Adipocyte (in vitro differentiated cells): ENCODE results near the gene CNNM2.
"Not testable (repeated sequence)": the region's sequence is repeated elsewhere in the genome, so short reads cannot be mapped to it uniquely, and the experiment has no call there.

Experiments
- DNase-seq: peaks from one replicate; pipeline ENCODE4 v3.0.0-alpha.2; 2015; ENCODE audit warnings: low read depth
- H3K27me3 ChIP-seq: replicated peaks from 2 replicates; pipeline ENCODE4 v1.7.0; 2013; ENCODE audit warnings: mild to moderate bottlenecking, low read length, moderate library complexity; ENCODE audit not compliant: control insufficient read depth, insufficient read depth
- H3K36me3 ChIP-seq: 2 replicates; pipeline ENCODE4 v1.7.0; 2013; ENCODE audit warnings: low read length, mild to moderate bottlenecking, moderate library complexity; ENCODE audit not compliant: control insufficient read depth, insufficient read depth, severe bottlenecking
- H3K4me1 ChIP-seq: 2 replicates; pipeline ENCODE4 v1.7.0; 2013; ENCODE audit warnings: mild to moderate bottlenecking, low read length, moderate library complexity; ENCODE audit not compliant: control insufficient read depth, insufficient read depth
- H3K4me3 ChIP-seq: 2 replicates; pipeline ENCODE4 v1.7.0; 2013; ENCODE audit warnings: mild to moderate bottlenecking, low read length, moderate library complexity
- H3K9ac ChIP-seq: 2 replicates; pipeline ENCODE4 v1.7.0; 2013; ENCODE audit warnings: mild to moderate bottlenecking, low read length, moderate library complexity
- H3K9me3 ChIP-seq: 2 replicates; pipeline ENCODE4 v1.7.0; 2013; ENCODE audit warnings: mild to moderate bottlenecking, low read length, moderate library complexity; ENCODE audit not compliant: control insufficient read depth

Gene CNNM2

DNA sequence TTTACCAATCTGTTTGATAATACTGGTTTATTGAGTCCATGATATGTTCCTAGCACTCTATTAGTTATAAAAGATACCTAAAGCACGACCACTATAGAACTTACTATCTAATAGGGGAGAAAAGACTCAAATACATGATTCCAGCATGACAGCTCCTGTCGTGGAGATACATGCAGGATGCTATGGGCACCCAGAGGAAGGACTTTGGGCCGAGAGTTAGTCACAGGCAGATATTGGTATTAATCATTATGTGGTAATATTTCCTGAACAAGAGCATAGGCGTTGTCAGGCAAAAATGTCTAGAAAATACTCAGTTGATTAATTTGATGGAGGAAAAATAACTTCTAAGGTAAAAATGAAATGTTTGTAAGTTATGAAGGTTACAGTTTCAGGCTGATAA is 31.8 kb downstream of the CNNM2 start:
- H3K4me1 ChIP-seq: no peaks in the 10 kb centered on the region
- H3K4me3 ChIP-seq: no peak overlapping the region
- H3K36me3 ChIP-seq: no peaks in the 10 kb centered on the region
- no peak overlapping the region for H3K9ac ChIP-seq
- no peaks in the 10 kb centered on the region for H3K27me3 ChIP-seq
- no peaks in the 10 kb centered on the region for H3K9me3 ChIP-seq
- DNase-seq: no peak

DNA sequence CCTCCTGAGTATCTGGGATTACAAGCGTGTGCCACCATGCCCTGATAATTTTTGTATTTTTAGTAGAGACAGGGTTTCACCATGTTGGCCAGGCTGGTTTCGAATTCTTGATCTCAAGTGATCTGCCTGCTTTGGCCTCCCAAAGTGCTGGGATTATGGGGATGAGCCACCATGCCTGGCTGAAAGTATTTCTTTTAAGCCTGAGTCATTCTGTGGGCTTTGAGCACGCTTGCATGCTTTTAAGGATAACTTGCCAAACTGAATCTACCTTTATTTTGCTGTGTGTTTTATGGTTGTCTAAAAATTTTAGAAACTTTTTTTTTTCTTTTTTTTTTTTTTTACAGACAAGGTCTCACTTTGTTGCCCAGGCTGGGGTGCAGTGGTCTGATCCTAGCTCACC is 33.2 kb downstream of the CNNM2 start:
- no peak for DNase-seq
- Histone ChIP-seq H3K4me1 (no peaks in the 10 kb centered on the region), H3K27me3 (no peaks in the 10 kb centered on the region), H3K4me3 (no peak overlapping the region), H3K9me3 (no peaks in the 10 kb centered on the region), H3K36me3 (no peaks in the 10 kb centered on the region), H3K9ac (no peak overlapping the region)

DNA sequence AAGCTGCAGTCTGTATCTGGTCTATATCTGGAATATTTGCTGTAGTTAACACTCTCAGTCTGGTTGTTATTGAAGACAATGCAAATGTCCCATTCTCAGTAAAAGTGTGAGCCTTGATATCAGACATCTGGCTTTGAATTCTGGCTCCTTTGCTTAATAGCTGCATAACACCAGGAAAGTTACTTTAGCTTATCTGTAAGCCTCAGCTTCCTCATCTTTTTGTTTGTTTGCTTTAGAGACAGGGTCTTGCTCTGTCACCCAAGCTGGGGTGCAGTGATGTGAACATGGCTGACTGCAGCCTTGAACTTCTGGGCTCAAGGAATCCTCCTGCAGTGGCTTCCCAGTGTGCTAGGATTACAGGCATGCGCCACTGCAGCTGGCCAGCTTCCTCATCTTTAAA is 41.3 kb downstream of the CNNM2 start:
- no peaks in the 10 kb centered on the region for H3K4me1 ChIP-seq
- no peaks in the 10 kb centered on the region for H3K27me3 ChIP-seq
- H3K9me3 ChIP-seq: no peaks in the 10 kb centered on the region
- H3K9ac ChIP-seq: no peak overlapping the region
- no peak for DNase-seq
- H3K36me3 ChIP-seq: no peaks in the 10 kb centered on the region
- no peak overlapping the region for H3K4me3 ChIP-seq

DNA sequence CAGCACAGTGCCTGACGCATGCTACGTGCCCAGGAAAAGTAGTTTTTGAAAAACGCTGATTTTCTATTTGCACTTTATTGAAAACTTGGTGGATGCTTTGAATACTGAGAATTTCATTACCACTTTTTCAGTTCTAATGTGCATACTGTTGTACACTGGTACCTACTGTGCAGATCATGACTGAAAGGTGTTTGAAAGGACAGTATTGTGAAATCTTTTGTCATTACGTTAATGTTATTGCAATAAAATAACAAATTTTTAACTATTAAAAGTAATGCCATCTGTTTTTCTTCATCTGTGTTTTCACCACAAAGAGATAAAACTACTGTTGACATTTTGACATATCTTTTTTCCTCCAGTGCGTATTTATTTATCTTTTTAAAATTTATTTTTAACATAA is 42.1 kb downstream of the CNNM2 start:
- H3K4me1 ChIP-seq: no peaks in the 10 kb centered on the region

DNA sequence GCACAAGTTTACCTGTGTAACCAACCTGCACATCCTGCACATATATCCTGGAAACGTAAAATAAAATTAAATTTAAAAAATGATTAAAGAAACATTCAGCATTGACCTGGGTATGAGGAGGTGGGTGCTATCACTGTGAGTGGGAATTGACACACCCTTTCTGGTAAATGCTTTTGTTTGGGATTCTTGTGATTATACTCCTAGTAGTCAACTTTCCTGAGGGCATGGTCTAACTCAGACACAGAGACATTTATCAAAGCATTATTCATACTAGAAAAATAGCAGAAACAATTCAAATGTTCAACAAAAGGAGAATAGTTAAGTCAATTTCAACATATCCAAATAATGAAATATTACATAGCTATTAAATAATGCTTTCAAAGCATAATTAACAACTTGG is 44.2 kb downstream of the CNNM2 start:
- Histone ChIP-seq H3K9ac (no peak overlapping the region), H3K4me1 (no peaks in the 10 kb centered on the region), H3K4me3 (no peak overlapping the region), H3K36me3 (no peaks in the 10 kb centered on the region), H3K9me3 (no peaks in the 10 kb centered on the region), H3K27me3 (no peaks in the 10 kb centered on the region)
- DNase-seq: peak; percentile 26

More for the DNA sequence above, 42.1 kb downstream of the CNNM2 start:
- Histone ChIP-seq H3K9me3 (no peaks in the 10 kb centered on the region), H3K36me3 (no peaks in the 10 kb centered on the region), H3K9ac (no peak overlapping the region), H3K4me3 (no peak overlapping the region), H3K27me3 (no peaks in the 10 kb centered on the region)
- DNase-seq: no peak

DNA sequence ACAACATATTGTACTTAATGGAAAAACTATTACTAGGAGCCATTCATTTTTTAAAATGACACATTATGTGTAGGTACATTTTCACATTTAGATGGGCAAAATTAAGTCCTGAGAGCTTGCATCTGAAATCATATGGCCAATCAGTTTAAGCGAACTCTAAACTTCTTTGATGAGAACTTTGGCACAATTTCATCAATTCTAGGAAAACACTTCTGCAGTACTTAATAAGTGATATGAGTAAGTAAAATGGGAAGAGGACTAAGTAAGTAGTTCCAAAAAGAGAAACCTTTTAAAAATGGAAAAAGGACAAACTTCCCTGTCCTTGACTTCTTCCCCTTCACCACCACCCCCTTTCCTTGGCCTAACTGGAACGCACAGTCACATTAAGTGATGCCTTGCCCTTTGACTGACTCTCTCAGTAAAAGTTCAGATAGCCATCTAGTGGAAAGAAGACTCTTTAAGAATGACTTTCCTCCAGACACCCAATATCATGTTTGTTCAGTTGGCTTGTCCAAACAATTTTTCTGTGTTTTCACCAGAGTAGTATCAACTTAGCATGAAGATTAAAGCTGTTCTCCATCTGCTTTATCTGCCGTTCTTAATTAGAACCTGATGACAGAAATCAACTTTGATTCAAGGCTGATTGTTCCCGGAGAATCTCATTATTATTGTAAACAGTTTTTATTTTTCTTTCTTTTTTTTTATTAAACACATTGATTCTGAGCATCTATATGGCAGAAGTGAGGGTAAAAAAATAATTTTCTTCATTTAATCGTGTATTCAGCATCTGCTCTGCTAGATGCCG is 45.1 kb downstream of the CNNM2 start:
- H3K9me3 ChIP-seq: no peaks in the 10 kb centered on the region
- no peaks in the 10 kb centered on the region for H3K27me3 ChIP-seq
- DNase-seq: peak; percentile 49
- H3K9ac ChIP-seq: no peak overlapping the region
- no peaks in the 10 kb centered on the region for H3K36me3 ChIP-seq
- no peaks in the 10 kb centered on the region for H3K4me1 ChIP-seq
- H3K4me3 ChIP-seq: no peak overlapping the region

DNA sequence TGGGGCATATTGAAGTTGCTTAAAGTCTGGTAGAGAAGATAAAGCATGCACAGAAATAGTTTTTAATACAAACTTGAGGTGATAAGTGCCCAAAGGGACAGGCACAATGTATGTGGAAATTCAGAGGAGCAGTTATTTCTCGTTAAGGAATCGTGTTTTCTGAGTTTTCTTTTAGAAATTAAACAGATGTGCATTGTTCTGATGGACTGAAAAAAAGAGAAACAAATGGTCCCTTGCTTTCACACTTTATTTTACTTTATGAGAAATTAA is 45.6 kb downstream of the CNNM2 start:
- DNase-seq: no peak

DNA sequence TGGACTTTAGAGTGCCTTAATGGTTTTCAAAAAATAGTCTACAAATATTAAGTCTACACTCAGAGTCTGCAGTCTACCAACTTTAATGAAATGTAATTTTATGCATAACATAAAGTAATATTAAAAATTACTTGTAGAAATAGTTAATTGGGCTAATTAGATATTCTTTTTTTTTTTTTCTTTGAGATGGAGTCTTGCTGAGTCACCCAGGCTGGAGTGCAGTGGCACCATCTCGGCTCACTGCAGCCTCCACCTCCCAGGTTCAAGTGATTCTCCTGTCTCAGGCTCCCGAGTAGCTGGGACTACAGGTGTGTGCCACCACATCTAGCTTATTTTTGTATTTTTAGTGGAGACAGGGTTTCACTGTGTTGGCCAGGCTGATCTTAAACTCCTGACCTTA is 46.0 kb downstream of the CNNM2 start:
- not testable (repeated sequence) for H3K9ac ChIP-seq, DNase-seq, H3K9me3 ChIP-seq

More for the DNA sequence above, 45.6 kb downstream of the CNNM2 start:
- H3K36me3 ChIP-seq: no peaks in the 10 kb centered on the region
- no peaks in the 10 kb centered on the region for H3K4me1 ChIP-seq
- H3K9me3 ChIP-seq: no peaks in the 10 kb centered on the region
- H3K9ac ChIP-seq: no peak overlapping the region
- no peaks in the 10 kb centered on the region for H3K27me3 ChIP-seq
- H3K4me3 ChIP-seq: no peak overlapping the region

DNA sequence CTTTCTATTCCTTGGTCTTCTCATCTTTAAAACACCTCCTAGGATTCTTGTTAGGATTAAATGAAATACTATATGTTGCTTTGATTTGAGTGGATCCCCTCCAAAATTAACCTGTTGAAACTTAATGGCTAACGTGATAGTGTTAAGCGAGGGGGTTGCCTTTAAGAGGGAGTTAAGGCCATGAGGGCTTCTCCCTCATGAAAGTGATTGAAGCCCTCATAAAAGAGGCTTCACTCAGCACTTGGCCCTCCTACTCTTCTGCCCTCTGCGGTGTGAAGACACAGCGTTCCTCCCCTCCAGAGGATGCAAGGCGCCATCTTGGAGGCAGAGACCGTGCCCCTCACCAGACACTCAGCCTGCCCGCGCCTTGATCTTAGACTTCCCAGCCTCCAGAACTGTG is 46.6 kb downstream of the CNNM2 start:
- no peak overlapping the region for H3K9ac ChIP-seq
- H3K36me3 ChIP-seq: no peaks in the 10 kb centered on the region
- H3K4me3 ChIP-seq: no peak overlapping the region
- no peaks in the 10 kb centered on the region for H3K4me1 ChIP-seq
- no peaks in the 10 kb centered on the region for H3K9me3 ChIP-seq
- no peak for DNase-seq
- H3K27me3 ChIP-seq: no peaks in the 10 kb centered on the region

More for the DNA sequence above, 46.0 kb downstream of the CNNM2 start:
- not testable (repeated sequence) for H3K4me3 ChIP-seq, H3K27me3 ChIP-seq, H3K4me1 ChIP-seq, H3K36me3 ChIP-seq

DNA sequence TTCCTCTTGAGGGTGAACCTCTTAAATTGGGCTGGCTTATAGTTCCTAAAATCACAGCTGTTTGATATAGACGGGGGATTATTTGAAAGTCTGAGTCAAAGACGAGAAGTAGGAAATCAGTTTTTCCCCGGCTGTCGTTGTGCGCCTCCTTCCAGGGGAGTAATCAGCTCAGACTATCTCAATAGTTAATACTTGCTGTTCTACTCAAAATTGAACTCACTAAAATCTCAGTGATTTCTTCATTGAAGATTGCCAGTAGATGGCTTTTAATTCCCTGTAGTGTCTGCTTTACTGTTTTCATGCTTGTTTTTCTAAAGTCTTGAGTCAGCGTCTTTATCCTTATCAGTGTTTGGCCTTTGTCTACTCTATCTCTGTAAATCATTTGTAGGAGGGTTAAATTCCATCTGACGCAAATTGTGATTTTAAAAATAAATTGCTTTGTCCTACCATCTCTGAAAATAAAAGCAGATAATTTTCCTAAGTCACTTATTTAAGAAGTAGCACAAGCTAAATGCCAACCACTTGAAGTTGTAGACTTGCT is 47.3 kb downstream of the CNNM2 start:
- no peak for DNase-seq
- Histone ChIP-seq H3K4me3 (no peak overlapping the region), H3K9ac (no peak overlapping the region), H3K27me3 (no peaks in the 10 kb centered on the region), H3K36me3 (no peaks in the 10 kb centered on the region), H3K9me3 (no peaks in the 10 kb centered on the region), H3K4me1 (no peaks in the 10 kb centered on the region)

DNA sequence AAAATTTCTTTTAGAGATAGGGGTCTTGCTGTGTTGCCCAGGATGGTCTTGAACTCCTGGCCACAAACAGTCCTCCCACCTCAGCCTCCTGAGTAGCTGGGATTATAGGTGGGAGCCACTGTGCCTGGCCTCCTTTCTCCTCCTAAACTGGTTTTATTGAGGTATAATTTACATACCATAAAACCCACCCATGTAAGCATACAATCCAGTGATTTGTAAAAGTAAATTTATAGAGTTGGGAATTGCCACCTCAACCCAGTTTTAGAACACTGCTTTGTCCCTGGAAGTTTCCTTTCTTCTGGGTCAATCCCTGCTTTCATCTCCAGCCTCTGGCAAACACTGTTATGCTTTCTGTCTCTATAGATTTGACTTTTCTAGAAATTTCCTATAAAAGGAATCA is 49.0 kb downstream of the CNNM2 start:
- H3K9ac ChIP-seq: no peak overlapping the region
- no peaks in the 10 kb centered on the region for H3K27me3 ChIP-seq
- H3K9me3 ChIP-seq: no peaks in the 10 kb centered on the region
- no peak for DNase-seq
- H3K36me3 ChIP-seq: no peaks in the 10 kb centered on the region
- H3K4me1 ChIP-seq: no peaks in the 10 kb centered on the region
- no peak overlapping the region for H3K4me3 ChIP-seq
